ENCODE results near the gene MMP14.
"Not testable (repeated sequence)": the region's sequence is repeated elsewhere in the genome, so short reads cannot be mapped to it uniquely, and the experiment has no call there.

MMP14 gene

DNA sequence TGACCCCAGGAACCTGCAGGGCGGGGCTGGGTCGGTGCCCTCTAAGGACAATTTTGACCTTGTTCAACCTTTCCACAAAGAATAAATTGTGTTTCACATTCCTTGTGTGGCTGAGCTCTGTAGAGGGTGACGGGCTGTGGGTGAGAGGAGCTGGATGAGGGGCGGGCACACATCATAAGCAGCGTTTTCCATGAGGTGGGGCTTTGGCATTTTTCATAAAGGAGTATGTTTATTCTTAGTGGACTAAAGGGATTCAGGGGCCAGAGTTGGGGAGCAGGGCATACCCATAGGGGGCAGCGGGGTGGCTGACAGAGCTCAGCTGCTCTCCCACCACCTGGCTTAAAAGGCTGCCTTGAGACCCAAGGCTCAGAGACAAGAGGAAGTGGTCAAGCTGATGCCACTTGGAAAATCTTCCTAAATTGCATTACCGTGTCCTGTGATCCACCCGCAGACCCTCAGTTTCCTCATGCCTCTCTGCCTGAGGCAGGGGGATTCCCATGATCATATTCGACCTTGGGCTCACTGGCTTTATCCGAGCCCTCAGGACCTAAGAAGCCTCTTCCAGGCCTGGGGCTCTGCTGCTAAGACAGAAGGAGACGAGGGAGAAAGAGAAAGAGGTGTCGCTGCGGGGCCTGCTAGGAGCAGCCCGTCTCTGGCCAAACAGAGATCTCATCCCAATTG is 11.4 kb downstream of the MMP14 start:
- no peak overlapping the region for H3K4me3 ChIP-seq (ENCODE audit: low read depth, low read length)
- no peak for DNase-seq (ENCODE audit: low read depth)
- TF ChIP-seq CTCF (IDR thresholded peaks at IDR 0.05; ENCODE audit: insufficient read depth, low read depth, low read length, missing control alignments) = no peak

DNA sequence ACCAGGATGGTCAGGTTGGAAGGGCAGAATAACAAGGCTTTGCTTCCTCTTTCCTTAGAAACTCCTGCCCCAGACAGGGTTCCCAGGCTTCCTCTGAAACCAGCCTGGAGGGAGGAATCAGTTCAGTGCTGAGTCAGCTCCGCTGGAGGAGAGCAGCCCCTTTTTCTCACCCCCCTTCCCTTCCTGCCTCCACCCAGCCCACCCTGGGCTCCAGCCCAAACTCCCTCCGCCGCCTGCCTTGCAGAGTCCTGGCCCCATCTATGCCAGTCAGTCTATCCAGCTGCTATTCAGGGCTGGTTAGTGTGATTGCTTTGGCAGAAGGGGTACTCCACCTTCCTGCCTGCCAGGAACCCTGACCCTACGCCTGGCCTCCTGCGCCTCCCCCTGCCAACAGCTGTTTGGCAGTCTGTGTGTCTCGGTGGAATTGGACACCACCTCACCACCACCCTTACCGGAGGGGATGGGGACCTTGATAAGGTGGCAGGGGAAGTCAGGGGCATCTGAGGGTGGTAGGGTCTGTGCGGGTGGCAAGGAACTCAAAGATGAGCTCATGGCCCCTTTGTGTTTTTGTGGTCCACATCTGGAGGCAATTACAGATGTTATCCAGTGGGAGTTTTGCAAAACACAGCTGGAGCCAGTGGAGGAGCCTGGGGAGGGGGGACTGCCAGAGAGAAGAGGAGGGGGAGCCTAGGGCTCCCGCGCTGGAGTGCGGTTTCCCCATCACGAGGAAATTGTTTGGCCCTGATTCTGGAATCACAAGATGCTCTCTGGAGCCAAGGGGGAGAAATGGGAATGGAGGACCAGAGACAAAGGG is 12.2 kb downstream of the MMP14 start:
- TF ChIP-seq CTCF (IDR thresholded peaks at IDR 0.05; ENCODE audit: insufficient read depth, low read depth, low read length, missing control alignments) = no peak
- DNase-seq (ENCODE audit: low read depth) = no peak
- no peak overlapping the region for H3K4me3 ChIP-seq (ENCODE audit: low read depth, low read length)

DNA sequence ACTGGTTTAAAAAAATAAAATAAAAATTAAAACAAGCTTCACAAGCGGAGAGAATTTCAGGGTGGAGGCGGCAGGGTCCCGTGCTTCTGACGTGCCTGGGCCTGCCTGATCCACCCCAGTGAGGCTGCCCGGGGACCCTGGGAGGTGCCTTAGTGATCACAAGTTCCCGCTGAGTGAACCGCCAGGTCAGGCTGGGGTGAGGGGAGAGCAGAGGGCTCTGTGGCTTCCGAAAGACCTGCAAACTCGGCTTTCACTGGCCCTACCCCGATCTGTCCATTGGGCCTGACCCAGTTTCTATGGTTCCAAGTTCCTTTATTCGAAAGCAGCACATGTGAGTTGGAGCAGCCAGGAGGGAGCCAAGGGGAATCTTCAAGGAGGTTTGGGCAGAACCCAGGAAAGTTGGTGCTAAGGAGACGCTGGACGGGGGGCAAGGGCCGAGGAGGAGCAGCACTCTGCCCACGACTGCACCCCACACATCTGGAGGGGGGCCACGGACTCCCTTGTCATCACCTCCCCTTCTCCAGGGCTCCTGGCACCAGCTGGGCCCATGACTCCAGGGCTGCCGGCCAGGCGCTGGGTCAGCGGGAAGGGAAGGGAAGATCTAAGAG is 12.9 kb downstream of the MMP14 start:
- H3K4me3 ChIP-seq (ENCODE audit: low read depth, low read length) = no peak overlapping the region
- no peak for TF ChIP-seq CTCF (IDR thresholded peaks at IDR 0.05; ENCODE audit: insufficient read depth, low read depth, low read length, missing control alignments)
- no peak for DNase-seq (ENCODE audit: low read depth)

- DNase-seq (ENCODE audit: low read depth) = peak; percentile 32
- no peak overlapping the region for H3K4me3 ChIP-seq (ENCODE audit: low read depth, low read length)
- no peak for TF ChIP-seq CTCF (IDR thresholded peaks at IDR 0.05; ENCODE audit: insufficient read depth, low read depth, low read length, missing control alignments)
These were observed 14.8 kb downstream of the MMP14 start for GRCh38 chr14:22850944-22851764.

DNA sequence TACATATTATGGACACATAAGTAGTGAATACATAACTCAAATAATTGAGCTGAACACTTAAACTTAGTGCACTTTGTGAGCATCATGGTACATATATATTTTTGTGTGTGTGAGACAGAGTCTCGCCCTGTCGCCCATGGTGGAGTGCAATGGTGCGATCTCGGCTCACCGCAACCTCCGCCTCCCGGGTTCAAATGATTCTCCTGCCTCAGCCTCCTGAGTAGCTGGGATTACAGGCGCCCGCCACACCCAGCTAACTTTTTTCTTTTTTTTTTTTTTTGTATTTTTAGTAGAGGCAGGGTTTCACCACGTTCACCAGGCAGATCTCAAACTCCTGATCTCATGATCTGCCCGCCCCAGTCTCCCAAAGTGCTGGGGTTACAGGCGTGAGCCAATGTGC is 15.8 kb downstream of the MMP14 start:
- not testable (repeated sequence) for DNase-seq (ENCODE audit: low read depth); H3K4me3 ChIP-seq (ENCODE audit: low read depth, low read length)

- H3K4me3 ChIP-seq (ENCODE audit: low read depth, low read length) = no peak overlapping the region
- no peak for DNase-seq (ENCODE audit: low read depth)
These were observed 16.2 kb downstream of the MMP14 start for GRCh38 chr14:22852599-22852939.

More at GRCh38 chr14:22852599-22852939, 16.2 kb downstream of the MMP14 start:
- no peak for TF ChIP-seq CTCF (IDR thresholded peaks at IDR 0.05; ENCODE audit: insufficient read depth, low read depth, low read length, missing control alignments)
